ENCODE results near the gene PLPPR3.

GRCh38 chr19:834216-834615, 12.5 kb upstream of the PLPPR3 start:
- TF ChIP-seq POLR2AphosphoS5 (IDR thresholded peaks at IDR 0.05; ENCODE audit: low read depth) = no peak
- TF ChIP-seq CTCF (IDR thresholded peaks at IDR 0.05; ENCODE audit: insufficient read depth, low read length) = no peak
